EH (cell line): ENCODE measurements around the gene RASL11B.
A peak's percentile ranks its signal among the peaks of the same experiment; 100 is the strongest.

Experiments
- DNase-seq: peaks from one replicate; pipeline ENCODE4 v3.0.0-alpha.2; 2015; ENCODE audit warnings: low read depth

The RASL11B gene

DNA sequence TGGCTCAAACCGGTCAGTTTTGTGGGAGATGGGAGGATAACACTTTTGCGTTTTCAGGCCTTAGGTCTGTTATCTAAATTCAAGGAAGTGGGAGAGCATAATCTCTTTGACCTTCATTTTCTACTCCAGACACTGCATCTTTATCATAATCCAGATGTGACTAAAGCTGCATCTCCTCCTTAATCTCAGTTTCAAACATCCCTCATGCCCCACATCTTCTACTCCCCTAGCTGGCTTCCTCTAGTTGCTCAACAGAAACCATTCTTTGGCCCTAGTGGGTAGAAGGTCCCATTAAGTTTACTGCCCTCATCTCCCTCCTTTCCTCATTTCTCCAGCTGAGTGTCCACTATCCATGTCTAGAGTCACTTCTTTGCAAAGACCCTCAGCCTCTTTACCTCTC is 18.8 kb upstream of the RASL11B start:
- DNase-seq: no peak

DNA sequence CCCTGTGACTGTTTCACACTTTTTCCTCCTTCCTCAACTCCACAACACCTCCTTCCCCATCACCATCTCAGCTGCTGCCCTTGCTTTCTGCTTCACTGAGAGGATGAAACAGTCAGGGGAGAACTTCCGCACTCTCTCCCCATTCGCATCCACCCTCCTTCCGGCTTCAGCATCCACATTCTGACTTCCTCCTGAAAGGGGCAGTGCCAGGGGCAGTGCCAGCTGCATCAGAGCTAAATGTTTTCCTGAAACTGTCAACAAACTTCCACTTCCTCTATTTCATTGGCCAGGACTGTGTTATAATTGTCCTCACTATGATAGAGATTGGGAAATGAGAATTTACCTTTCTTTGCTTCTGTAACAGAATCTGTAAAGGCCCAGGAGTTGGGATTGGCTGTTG is 18.2 kb upstream of the RASL11B start:
- DNase-seq: no peak

- DNase-seq: no peak
These were observed 17.5 kb upstream of the RASL11B start for GRCh38 chr4:52844596-52844995.

DNA sequence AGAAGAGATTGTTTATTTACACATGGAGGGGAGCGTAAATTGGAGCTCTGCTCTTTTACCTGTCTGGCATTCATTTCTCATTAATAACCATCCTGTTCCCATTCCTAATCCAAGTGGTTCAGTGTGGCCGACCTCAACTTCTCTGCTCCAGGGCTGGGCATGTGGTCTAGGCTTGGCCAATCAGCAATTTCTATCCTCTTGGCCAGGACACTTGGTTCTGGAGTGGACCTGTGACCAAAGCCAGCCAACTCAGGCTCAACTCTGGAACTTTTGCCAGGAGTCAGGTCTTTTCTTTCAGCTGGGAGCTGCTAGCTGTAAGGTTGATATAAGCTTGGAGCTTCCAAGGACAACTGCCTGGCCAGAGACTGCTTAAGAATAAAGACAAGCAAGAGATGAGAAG is 15.6 kb upstream of the RASL11B start:
- no peak for DNase-seq

- DNase-seq: no peak
These were observed 13.9 kb upstream of the RASL11B start for GRCh38 chr4:52848254-52848653.

- no peak for DNase-seq
These were observed 11.6 kb upstream of the RASL11B start for GRCh38 chr4:52850406-52851124.

- peak; percentile 47 for DNase-seq
These were observed 10.1 kb upstream of the RASL11B start for GRCh38 chr4:52852041-52852440.

- DNase-seq: peak; percentile 74
These were observed 9.4 kb upstream of the RASL11B start for GRCh38 chr4:52852711-52853110.

DNA sequence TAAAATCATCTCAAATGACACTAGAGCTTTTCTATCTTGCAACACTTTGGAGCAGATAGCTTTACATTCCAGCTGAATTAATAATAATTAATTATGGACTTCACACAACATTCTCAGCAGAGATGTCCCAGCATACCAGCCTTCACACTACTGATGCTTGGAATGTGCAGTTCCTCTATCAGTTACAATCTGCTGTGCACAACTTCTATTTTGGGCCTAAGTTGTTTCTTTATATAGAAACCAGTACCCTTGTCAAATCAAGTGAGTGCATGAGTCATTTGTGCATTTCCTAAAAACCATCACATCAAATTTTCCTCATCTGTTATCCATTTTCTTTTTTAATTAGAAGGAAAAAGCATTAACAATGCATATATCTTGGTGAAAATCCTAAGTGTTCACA is 8.8 kb upstream of the RASL11B start:
- peak; percentile 95 for DNase-seq

DNA sequence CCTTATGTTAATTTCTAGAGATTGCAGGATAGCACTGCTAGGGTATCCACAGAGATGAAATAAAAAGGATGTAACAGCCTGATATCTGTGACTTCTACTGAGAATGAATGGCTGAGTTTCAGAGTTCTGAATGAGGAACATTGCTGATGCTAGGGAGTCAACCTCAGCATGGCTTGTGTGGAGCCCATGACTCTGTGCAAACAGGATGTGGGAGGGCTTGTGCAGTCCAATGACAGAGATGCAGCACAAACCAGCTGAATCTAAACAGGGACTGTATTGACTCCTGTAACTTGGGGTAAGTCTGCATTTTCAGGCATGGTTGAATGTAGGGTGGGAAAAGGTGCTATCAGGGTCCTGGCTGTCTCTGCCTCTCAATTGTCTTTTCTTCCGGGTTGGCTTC is 5.3 kb upstream of the RASL11B start:
- no peak for DNase-seq

- DNase-seq: no peak
These were observed 1.8 kb upstream of the RASL11B start for GRCh38 chr4:52860361-52860760.

- DNase-seq: no peak
These were observed 820 bp upstream of the RASL11B start for GRCh38 chr4:52861171-52861823.

- no peak for DNase-seq
These were observed 583 bp downstream of the RASL11B start for GRCh38 chr4:52862639-52863161.

DNA sequence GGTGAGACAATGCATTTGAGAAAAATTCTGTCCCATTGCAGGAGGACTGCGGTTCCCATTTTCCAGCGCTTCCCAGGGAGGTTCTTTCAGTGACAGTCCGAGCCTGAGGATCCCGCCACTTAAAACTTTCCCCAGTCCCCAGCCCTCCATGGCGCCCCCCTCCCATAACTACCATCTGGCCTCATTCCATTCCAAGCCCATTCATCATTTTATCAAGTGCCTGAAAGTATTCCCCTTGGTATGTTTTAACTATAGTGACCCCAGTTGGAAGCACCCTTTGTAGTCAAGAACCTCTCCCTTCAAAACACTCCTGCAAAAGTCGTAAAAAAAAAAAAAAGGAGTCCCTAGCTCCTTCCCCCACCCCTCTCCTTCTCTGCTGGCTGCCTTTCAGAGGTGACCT is 1.2 kb downstream of the RASL11B start:
- DNase-seq: no peak

DNA sequence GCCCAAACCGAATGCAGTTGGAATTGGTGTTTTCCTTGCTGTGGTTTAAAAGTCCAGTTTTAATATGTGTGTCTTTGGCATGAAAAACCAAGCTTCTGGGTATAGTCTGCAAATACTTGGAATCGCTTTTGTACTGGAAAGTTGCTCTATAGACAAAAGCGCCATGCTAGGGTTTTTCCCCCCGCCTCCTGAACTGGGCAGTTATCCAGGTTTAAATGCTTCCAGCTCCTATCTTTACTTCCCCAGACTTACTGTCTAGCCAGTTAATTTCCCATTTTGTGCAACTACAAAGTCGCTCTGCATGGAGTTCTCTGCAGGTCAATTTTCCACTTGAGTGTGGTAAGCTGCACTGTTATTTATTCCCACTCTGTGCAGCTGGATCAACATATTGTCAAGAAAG is 2.7 kb downstream of the RASL11B start:
- peak; percentile 39 for DNase-seq

DNA sequence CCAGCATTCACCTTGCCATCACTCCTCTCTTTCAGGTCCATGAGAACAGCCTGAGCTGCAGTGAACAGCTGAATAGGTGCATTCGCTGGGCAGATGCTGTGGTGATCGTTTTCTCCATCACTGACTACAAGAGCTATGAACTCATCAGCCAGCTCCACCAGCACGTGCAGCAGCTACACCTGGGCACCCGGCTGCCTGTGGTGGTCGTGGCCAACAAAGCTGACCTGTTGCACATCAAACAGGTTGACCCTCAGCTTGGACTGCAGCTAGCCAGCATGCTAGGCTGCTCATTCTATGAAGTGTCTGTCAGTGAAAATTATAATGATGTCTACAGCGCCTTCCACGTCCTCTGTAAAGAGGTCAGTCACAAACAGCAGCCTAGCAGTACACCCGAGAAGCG is 3.2 kb downstream of the RASL11B start:
- no peak for DNase-seq

DNA sequence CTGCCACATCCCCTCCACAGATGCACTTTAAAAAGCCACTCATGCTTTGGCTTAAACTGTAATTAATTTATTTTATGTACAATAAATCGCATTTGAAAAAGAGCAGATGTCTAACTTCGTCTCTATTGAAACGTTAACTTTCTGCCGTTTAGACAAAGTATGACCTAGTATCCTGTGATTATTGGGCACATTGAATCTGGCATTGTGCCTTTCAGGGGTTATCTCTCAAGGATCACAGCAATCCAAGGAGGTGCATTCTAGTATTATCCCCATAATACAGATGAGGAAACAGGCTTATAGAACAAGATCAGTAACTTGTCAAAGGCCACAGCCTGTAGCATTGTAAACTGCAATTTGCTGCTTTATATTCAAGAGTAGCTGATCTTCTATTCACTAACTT is 4.6 kb downstream of the RASL11B start:
- DNase-seq: no peak

DNA sequence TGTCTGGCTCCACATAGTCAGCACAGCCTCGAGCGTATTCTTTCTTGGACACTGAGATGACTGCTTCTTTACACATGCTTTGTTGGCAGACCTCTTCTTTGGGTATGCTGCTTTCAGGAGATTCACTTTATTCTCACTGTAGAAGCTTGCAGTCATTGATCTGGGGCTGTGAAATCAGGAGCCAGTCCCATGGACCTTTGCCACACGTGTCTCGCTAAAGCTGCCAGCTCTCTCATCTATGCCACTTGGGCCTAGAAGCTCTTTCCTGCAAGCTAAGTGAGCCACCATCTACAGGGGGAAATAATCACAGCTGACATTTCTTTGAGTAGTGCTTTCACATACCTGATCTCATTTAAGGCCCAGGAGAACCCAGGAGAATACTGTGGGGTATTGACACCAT is 5.0 kb downstream of the RASL11B start:
- no peak for DNase-seq

DNA sequence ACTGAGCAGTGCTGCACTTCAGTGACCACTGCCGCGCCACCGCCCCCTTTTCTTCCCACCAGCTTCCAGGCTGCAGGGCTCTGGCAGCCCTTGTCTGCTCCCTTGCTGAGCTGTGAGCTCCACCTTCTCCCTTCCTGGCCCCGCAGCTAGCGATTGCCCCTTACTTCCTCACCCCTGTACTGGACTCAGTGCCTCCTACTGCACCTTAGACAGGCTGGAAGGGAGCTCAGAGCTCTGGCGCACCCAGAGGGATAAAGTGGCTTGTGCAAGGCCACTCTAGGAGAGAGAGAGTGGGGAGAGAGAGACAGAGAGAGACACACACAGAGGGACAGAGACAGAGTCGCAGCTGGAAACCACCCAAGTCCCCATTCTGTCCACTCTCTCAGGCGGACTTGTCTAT is 6.0 kb downstream of the RASL11B start:
- peak; percentile 32 for DNase-seq

DNA sequence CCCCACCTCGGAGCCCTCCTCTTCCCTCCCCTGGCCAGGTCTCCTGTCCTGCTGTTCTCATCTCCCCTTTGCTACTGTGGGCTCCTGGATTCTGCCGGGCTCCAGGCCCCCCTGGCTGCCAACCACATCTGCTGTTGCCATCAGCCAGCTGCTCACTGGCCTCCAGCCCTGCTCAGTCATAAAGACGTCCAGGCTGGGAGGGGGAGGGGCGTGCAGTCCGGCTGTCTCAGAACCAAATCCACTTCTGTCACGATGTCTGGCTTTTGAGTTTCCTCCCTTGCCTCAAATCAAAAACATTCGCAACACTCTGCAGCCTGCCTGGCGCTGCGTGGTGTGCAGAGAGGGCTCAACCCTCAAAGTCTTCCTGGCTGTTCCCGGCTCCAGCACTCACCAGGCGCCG is 7.1 kb downstream of the RASL11B start:
- DNase-seq: peak; percentile 44

DNA sequence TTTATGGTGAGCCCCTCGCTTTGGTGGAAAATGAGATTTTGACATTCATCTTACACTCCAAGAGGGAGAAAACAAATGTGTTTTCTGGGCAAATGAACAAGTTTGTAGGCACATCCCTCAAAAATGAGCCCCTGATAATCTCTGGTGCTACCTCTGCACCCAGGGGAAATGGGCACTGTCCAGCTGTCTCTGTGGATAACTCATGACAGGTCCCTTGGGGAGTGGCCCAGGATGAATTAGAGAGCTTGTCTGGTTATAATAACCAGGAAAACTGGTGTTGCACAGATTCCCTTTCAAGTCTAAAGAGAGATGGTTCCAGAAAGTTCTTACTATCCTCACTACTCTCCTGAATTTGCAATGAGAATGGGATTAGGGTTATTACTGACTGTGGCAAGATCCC is 7.5 kb downstream of the RASL11B start:
- no peak for DNase-seq

DNA sequence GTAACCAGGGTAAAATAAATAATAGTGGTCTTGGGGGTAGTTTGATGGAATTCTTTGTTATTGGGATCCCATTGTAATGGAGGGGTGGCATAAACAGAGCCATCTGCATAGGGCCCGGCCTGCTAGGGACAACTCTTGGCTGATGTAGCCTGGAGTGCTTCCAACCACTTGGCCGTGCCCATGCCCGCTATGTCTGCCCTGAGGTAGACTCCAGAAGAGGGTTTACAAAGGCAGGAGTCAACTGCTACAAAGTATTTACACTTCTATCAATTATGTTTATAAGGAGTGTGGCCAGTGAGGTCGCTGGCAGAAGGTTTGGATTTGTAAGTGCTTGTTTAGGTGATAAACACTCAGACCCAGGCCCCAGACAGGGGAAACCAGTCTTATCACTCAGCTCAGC is 8.1 kb downstream of the RASL11B start:
- no peak for DNase-seq

DNA sequence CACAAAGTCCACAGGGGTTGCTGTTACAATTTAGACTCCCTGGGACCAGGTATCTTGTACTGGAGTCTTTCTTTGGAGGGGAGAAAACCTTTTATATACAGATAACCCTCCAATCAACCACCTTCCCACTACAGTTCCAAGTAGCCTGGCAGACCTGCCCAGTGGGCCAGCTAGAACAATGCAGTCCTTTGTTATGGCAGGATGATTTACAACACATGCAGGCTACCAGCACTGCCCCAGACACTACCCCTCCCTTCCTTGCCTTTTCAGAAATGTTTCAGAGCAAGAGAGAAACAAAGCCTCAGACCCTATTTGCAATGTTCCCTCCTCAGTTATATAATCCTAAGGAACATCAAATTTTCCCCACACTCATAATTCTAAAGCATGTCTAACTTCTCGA is 11.1 kb downstream of the RASL11B start:
- DNase-seq: no peak

- no peak for DNase-seq
These were observed 11.8 kb downstream of the RASL11B start for GRCh38 chr4:52873861-52874343.
